Measurements from ENCODE around the gene STK38.

GRCh38 chr6:36581716-36582115 is 34.4 kb upstream of the STK38 start:
- TF ChIP-seq, protein P1, sequence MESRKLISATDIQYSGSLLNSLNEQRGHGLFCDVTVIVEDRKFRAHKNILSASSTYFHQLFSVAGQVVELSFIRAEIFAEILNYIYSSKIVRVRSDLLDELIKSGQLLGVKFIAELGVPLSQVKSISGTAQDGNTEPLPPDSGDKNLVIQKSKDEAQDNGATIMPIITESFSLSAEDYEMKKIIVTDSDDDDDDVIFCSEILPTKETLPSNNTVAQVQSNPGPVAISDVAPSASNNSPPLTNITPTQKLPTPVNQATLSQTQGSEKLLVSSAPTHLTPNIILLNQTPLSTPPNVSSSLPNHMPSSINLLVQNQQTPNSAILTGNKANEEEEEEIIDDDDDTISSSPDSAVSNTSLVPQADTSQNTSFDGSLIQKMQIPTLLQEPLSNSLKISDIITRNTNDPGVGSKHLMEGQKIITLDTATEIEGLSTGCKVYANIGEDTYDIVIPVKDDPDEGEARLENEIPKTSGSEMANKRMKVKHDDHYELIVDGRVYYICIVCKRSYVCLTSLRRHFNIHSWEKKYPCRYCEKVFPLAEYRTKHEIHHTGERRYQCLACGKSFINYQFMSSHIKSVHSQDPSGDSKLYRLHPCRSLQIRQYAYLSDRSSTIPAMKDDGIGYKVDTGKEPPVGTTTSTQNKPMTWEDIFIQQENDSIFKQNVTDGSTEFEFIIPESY (CRISPR knock-in tag; IDR thresholded peaks at IDR 0.05): no peak
- TF ChIP-seq MAFK (IDR thresholded peaks at IDR 0.05; ENCODE audit: low read length) (no peak), SETDB1 (IDR thresholded peaks at IDR 0.05; ENCODE audit: low read length) (no peak), U2AF2 (optimal IDR thresholded peaks at IDR 0.05; ENCODE audit: low read depth, low read length) (no peak), POLR3G (IDR thresholded peaks at IDR 0.05; ENCODE audit: extremely low read depth, insufficient read length, insufficient replicate concordance) (no peak), POLR2A (conservative IDR thresholded peaks at IDR 0.05) (no peak), CTCF (IDR thresholded peaks at IDR 0.05 in 2 of 3, conservative IDR thresholded peaks at IDR 0.05 in 1 of 3; ENCODE audit: insufficient read depth in 2 of 3, low read depth in 1 of 3, low read length in 3 of 3) (no peak)

Measured in K562 (cell line).